Measurements from ENCODE around the gene LUZP2.

- TF ChIP-seq SNAI2 (CRISPR knock-in tag; IDR thresholded peaks at IDR 0.05) (no peak), ARNTL (CRISPR knock-in tag; IDR thresholded peaks at IDR 0.05; ENCODE audit: borderline replicate concordance, low read depth) (no peak), PATZ1 (CRISPR knock-in tag; IDR thresholded peaks at IDR 0.05; ENCODE audit: borderline replicate concordance) (no peak), CSDC2 (CRISPR knock-in tag; IDR thresholded peaks at IDR 0.05) (no peak), ZC3H10 (CRISPR knock-in tag; IDR thresholded peaks at IDR 0.05) (no peak), ZNF8 (CRISPR knock-in tag; IDR thresholded peaks at IDR 0.05) (no peak), ZNF565 (CRISPR knock-in tag; conservative IDR thresholded peaks at IDR 0.05; ENCODE audit: low read depth) (no peak), CREB5 (CRISPR knock-in tag; IDR thresholded peaks at IDR 0.05; ENCODE audit: low read depth) (no peak), TOX (CRISPR knock-in tag; IDR thresholded peaks at IDR 0.05; ENCODE audit: borderline replicate concordance) (no peak), TCF4 (CRISPR knock-in tag; IDR thresholded peaks at IDR 0.05; ENCODE audit: borderline replicate concordance) (no peak), ZFP3 (CRISPR knock-in tag; IDR thresholded peaks at IDR 0.05) (no peak), GLIS3 (CRISPR knock-in tag; IDR thresholded peaks at IDR 0.05) (no peak)
- TF ChIP-seq, protein P1, sequence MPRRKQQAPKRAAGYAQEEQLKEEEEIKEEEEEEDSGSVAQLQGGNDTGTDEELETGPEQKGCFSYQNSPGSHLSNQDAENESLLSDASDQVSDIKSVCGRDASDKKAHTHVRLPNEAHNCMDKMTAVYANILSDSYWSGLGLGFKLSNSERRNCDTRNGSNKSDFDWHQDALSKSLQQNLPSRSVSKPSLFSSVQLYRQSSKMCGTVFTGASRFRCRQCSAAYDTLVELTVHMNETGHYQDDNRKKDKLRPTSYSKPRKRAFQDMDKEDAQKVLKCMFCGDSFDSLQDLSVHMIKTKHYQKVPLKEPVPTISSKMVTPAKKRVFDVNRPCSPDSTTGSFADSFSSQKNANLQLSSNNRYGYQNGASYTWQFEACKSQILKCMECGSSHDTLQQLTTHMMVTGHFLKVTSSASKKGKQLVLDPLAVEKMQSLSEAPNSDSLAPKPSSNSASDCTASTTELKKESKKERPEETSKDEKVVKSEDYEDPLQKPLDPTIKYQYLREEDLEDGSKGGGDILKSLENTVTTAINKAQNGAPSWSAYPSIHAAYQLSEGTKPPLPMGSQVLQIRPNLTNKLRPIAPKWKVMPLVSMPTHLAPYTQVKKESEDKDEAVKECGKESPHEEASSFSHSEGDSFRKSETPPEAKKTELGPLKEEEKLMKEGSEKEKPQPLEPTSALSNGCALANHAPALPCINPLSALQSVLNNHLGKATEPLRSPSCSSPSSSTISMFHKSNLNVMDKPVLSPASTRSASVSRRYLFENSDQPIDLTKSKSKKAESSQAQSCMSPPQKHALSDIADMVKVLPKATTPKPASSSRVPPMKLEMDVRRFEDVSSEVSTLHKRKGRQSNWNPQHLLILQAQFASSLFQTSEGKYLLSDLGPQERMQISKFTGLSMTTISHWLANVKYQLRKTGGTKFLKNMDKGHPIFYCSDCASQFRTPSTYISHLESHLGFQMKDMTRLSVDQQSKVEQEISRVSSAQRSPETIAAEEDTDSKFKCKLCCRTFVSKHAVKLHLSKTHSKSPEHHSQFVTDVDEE (CRISPR knock-in tag; IDR thresholded peaks at IDR 0.05), result no peak
Observed at GRCh38 chr11:24844406-24844805, 347.6 kb downstream of the LUZP2 start.
